ENCODE measurements around the gene LRP1-AS.
A peak's percentile ranks its signal among the peaks of the same experiment; 100 is the strongest.

LRP1-AS gene

GRCh38 chr12:57143454-57143853, 4.0 kb downstream of the LRP1-AS start:
- H3K4me1 ChIP-seq (ENCODE audit: control insufficient read depth in 1 of 2, insufficient read depth in 2 of 2, low read length in 2 of 2) = peaks cover 46 to 48% of the 10 kb centered on the region in 2 donors
- H3K27ac ChIP-seq (ENCODE audit: low read depth, low read length) = no peak overlapping the region
- no peak overlapping the region for H3K9ac ChIP-seq (ENCODE audit: low read depth in 1 of 2, low read length in 2 of 2)
- no peaks in the 10 kb centered on the region for H3K9me3 ChIP-seq (ENCODE audit: control insufficient read depth in 1 of 2, low read length in 2 of 2)
- no peak overlapping the region for H3K4me3 ChIP-seq (ENCODE audit: low read depth in 1 of 2, low read length in 2 of 2)
- H3K36me3 ChIP-seq (ENCODE audit: control insufficient read depth in 1 of 2, insufficient read depth in 2 of 2, low read length in 2 of 2) = peaks cover 32 to 58% of the 10 kb centered on the region in 2 donors
- no peaks in the 10 kb centered on the region for H3K27me3 ChIP-seq (ENCODE audit: control insufficient read depth in 1 of 2, insufficient read depth in 2 of 2, low read length in 2 of 2)

GRCh38 chr12:57142727-57143126, 4.7 kb downstream of the LRP1-AS start:
- H3K4me1 ChIP-seq (ENCODE audit: control insufficient read depth in 1 of 2, insufficient read depth in 2 of 2, low read length in 2 of 2) = peaks cover 46 to 48% of the 10 kb centered on the region in 2 donors
- no peak overlapping the region for H3K27ac ChIP-seq (ENCODE audit: low read depth, low read length)
- H3K4me3 ChIP-seq (ENCODE audit: low read depth in 1 of 2, low read length in 2 of 2) = no peak overlapping the region
- no peak overlapping the region for H3K9ac ChIP-seq (ENCODE audit: low read depth in 1 of 2, low read length in 2 of 2)
- H3K27me3 ChIP-seq (ENCODE audit: control insufficient read depth in 1 of 2, insufficient read depth in 2 of 2, low read length in 2 of 2) = no peaks in the 10 kb centered on the region
- H3K36me3 ChIP-seq (ENCODE audit: control insufficient read depth in 1 of 2, insufficient read depth in 2 of 2, low read length in 2 of 2) = peaks cover 32 to 58% of the 10 kb centered on the region in 2 donors
- no peaks in the 10 kb centered on the region for H3K9me3 ChIP-seq (ENCODE audit: control insufficient read depth in 1 of 2, low read length in 2 of 2)

GRCh38 chr12:57142121-57142520, 5.3 kb downstream of the LRP1-AS start:
- peaks cover 32 to 58% of the 10 kb centered on the region in 2 donors for H3K36me3 ChIP-seq (ENCODE audit: control insufficient read depth in 1 of 2, insufficient read depth in 2 of 2, low read length in 2 of 2)
- H3K9me3 ChIP-seq (ENCODE audit: control insufficient read depth in 1 of 2, low read length in 2 of 2) = no peaks in the 10 kb centered on the region
- H3K9ac ChIP-seq (ENCODE audit: low read depth in 1 of 2, low read length in 2 of 2) = no peak overlapping the region
- no peaks in the 10 kb centered on the region for H3K27me3 ChIP-seq (ENCODE audit: control insufficient read depth in 1 of 2, insufficient read depth in 2 of 2, low read length in 2 of 2)
- H3K27ac ChIP-seq (ENCODE audit: low read depth, low read length) = no peak overlapping the region
- peaks cover 41 to 46% of the 10 kb centered on the region in 2 donors for H3K4me1 ChIP-seq (ENCODE audit: control insufficient read depth in 1 of 2, insufficient read depth in 2 of 2, low read length in 2 of 2)
- no peak overlapping the region for H3K4me3 ChIP-seq (ENCODE audit: low read depth in 1 of 2, low read length in 2 of 2)

GRCh38 chr12:57141249-57141648, 6.2 kb downstream of the LRP1-AS start:
- no peaks in the 10 kb centered on the region for H3K9me3 ChIP-seq (ENCODE audit: control insufficient read depth in 1 of 2, low read length in 2 of 2)
- H3K27ac ChIP-seq (ENCODE audit: low read depth, low read length) = no peak overlapping the region
- H3K36me3 ChIP-seq (ENCODE audit: control insufficient read depth in 1 of 2, insufficient read depth in 2 of 2, low read length in 2 of 2) = peaks cover 32 to 58% of the 10 kb centered on the region in 2 donors
- no peaks in the 10 kb centered on the region for H3K27me3 ChIP-seq (ENCODE audit: control insufficient read depth in 1 of 2, insufficient read depth in 2 of 2, low read length in 2 of 2)
- peaks cover 38 to 39% of the 10 kb centered on the region in 2 donors for H3K4me1 ChIP-seq (ENCODE audit: control insufficient read depth in 1 of 2, insufficient read depth in 2 of 2, low read length in 2 of 2)
- H3K9ac ChIP-seq (ENCODE audit: low read depth in 1 of 2, low read length in 2 of 2) = no peak overlapping the region
- H3K4me3 ChIP-seq (ENCODE audit: low read depth in 1 of 2, low read length in 2 of 2) = no peak overlapping the region

GRCh38 chr12:57139796-57140649, 7.4 kb downstream of the LRP1-AS start:
- Histone ChIP-seq H3K36me3 (ENCODE audit: control insufficient read depth in 1 of 2, insufficient read depth in 2 of 2, low read length in 2 of 2) (peaks cover 27 to 50% of the 10 kb centered on the region in 2 donors), H3K4me1 (ENCODE audit: control insufficient read depth in 1 of 2, insufficient read depth in 2 of 2, low read length in 2 of 2) (peaks cover 31 to 34% of the 10 kb centered on the region in 2 donors), H3K27ac (ENCODE audit: low read depth, low read length) (no peak overlapping the region), H3K4me3 (ENCODE audit: low read depth in 1 of 2, low read length in 2 of 2) (no peak overlapping the region), H3K9ac (ENCODE audit: low read depth in 1 of 2, low read length in 2 of 2) (no peak overlapping the region), H3K9me3 (ENCODE audit: control insufficient read depth in 1 of 2, low read length in 2 of 2) (no peaks in the 10 kb centered on the region), H3K27me3 (ENCODE audit: control insufficient read depth in 1 of 2, insufficient read depth in 2 of 2, low read length in 2 of 2) (no peaks in the 10 kb centered on the region)

GRCh38 chr12:57138526-57139272, 8.7 kb downstream of the LRP1-AS start:
- Histone ChIP-seq H3K27me3 (ENCODE audit: control insufficient read depth in 1 of 2, insufficient read depth in 2 of 2, low read length in 2 of 2) (no peaks in the 10 kb centered on the region), H3K4me1 (ENCODE audit: control insufficient read depth in 1 of 2, insufficient read depth in 2 of 2, low read length in 2 of 2) (peaks cover 32 to 36% of the 10 kb centered on the region in 2 donors), H3K4me3 (ENCODE audit: low read depth in 1 of 2, low read length in 2 of 2) (peak overlapping the region; percentile 16 to 31), H3K36me3 (ENCODE audit: control insufficient read depth in 1 of 2, insufficient read depth in 2 of 2, low read length in 2 of 2) (peaks cover 20 to 38% of the 10 kb centered on the region in 2 donors), H3K9me3 (ENCODE audit: control insufficient read depth in 1 of 2, low read length in 2 of 2) (no peaks in the 10 kb centered on the region), H3K27ac (ENCODE audit: low read depth, low read length) (no peak overlapping the region), H3K9ac (ENCODE audit: low read depth in 1 of 2, low read length in 2 of 2) (no peak overlapping the region)

- H3K27me3 ChIP-seq (ENCODE audit: control insufficient read depth in 1 of 2, insufficient read depth in 2 of 2, low read length in 2 of 2) = no peaks in the 10 kb centered on the region
- peaks cover 4 to 13% of the 10 kb centered on the region in 2 donors for H3K36me3 ChIP-seq (ENCODE audit: control insufficient read depth in 1 of 2, insufficient read depth in 2 of 2, low read length in 2 of 2)
- peak overlapping the region; percentile 64 for H3K27ac ChIP-seq (ENCODE audit: low read depth, low read length)
- no peak overlapping the region for H3K9ac ChIP-seq (ENCODE audit: low read depth in 1 of 2, low read length in 2 of 2)
- H3K9me3 ChIP-seq (ENCODE audit: control insufficient read depth in 1 of 2, low read length in 2 of 2) = no peaks in the 10 kb centered on the region
- H3K4me3 ChIP-seq (ENCODE audit: low read depth in 1 of 2, low read length in 2 of 2) = no peak overlapping the region
- H3K4me1 ChIP-seq (ENCODE audit: control insufficient read depth in 1 of 2, insufficient read depth in 2 of 2, low read length in 2 of 2) = peaks cover 56 to 58% of the 10 kb centered on the region in 2 donors
Measured at GRCh38 chr12:57135527-57136326, 11.7 kb downstream of the LRP1-AS start.

- peaks cover 63 to 65% of the 10 kb centered on the region in 2 donors for H3K4me1 ChIP-seq (ENCODE audit: control insufficient read depth in 1 of 2, insufficient read depth in 2 of 2, low read length in 2 of 2)
- H3K9ac ChIP-seq (ENCODE audit: low read depth in 1 of 2, low read length in 2 of 2) = no peak overlapping the region
- H3K27me3 ChIP-seq (ENCODE audit: control insufficient read depth in 1 of 2, insufficient read depth in 2 of 2, low read length in 2 of 2) = no peaks in the 10 kb centered on the region
- no peak overlapping the region for H3K27ac ChIP-seq (ENCODE audit: low read depth, low read length)
- no peak overlapping the region for H3K4me3 ChIP-seq (ENCODE audit: low read depth in 1 of 2, low read length in 2 of 2)
- H3K36me3 ChIP-seq (ENCODE audit: control insufficient read depth in 1 of 2, insufficient read depth in 2 of 2, low read length in 2 of 2) = peaks cover 4 to 7% of the 10 kb centered on the region in 2 donors
- H3K9me3 ChIP-seq (ENCODE audit: control insufficient read depth in 1 of 2, low read length in 2 of 2) = no peaks in the 10 kb centered on the region
Measured at GRCh38 chr12:57134949-57135348, 12.5 kb downstream of the LRP1-AS start.

- Histone ChIP-seq H3K9me3 (ENCODE audit: control insufficient read depth in 1 of 2, low read length in 2 of 2) (no peaks in the 10 kb centered on the region), H3K27ac (ENCODE audit: low read depth, low read length) (no peak overlapping the region), H3K27me3 (ENCODE audit: control insufficient read depth in 1 of 2, insufficient read depth in 2 of 2, low read length in 2 of 2) (no peaks in the 10 kb centered on the region), H3K36me3 (ENCODE audit: control insufficient read depth in 1 of 2, insufficient read depth in 2 of 2, low read length in 2 of 2) (peaks cover 0 to 4% of the 10 kb centered on the region in 2 donors), H3K4me3 (ENCODE audit: low read depth in 1 of 2, low read length in 2 of 2) (no peak overlapping the region), H3K9ac (ENCODE audit: low read depth in 1 of 2, low read length in 2 of 2) (no peak overlapping the region), H3K4me1 (ENCODE audit: control insufficient read depth in 1 of 2, insufficient read depth in 2 of 2, low read length in 2 of 2) (peaks cover 60 to 62% of the 10 kb centered on the region in 2 donors)
Measured at GRCh38 chr12:57133916-57134315, 13.5 kb downstream of the LRP1-AS start.

Measured in duodenal mucosa (tissue), 2 donors.